Fibroblast of skin of left biceps (primary cell): ENCODE data around the gene CRHBP.
"Not testable (repeated sequence)": the region's sequence is repeated elsewhere in the genome, so short reads cannot be mapped to it uniquely, and the experiment has no call there.

Experiments used
- DNase-seq, 2 experiments: peaks; one replicate each; pipeline ENCODE4 v3.0.0-alpha.2; 2013; ENCODE audit warnings: low read depth in 2 of 2

Gene CRHBP

GRCh38 chr5:76952795-76953536 lies at the start of gene CRHBP:
CRHBP (plus strand) TSS chr5:76953045; CDS start chr5:76953135, 90 bp downstream.
- no peak for DNase-seq

- DNase-seq: no peak
Observed at GRCh38 chr5:76908166-76908565, 44.7 kb upstream of the CRHBP start.

- DNase-seq: not testable (repeated sequence)
Observed at GRCh38 chr5:76910344-76910933, 42.4 kb upstream of the CRHBP start.

GRCh38 chr5:76914671-76915070 lies 38.2 kb upstream of the CRHBP start:
- not testable (repeated sequence) for DNase-seq

GRCh38 chr5:76918539-76918938 lies 34.3 kb upstream of the CRHBP start:
- DNase-seq: no peak

GRCh38 chr5:76920491-76920890 lies 32.4 kb upstream of the CRHBP start:
- DNase-seq: no peak

- no peak for DNase-seq
Observed at GRCh38 chr5:76926329-76927105, 26.3 kb upstream of the CRHBP start.

- DNase-seq: no peak
Observed at GRCh38 chr5:76927961-76928360, 24.9 kb upstream of the CRHBP start.

GRCh38 chr5:76930083-76930482 lies 22.8 kb upstream of the CRHBP start:
- DNase-seq: no peak

GRCh38 chr5:76938177-76938576 lies 14.7 kb upstream of the CRHBP start:
- DNase-seq: no peak

GRCh38 chr5:76941000-76941399 lies 11.8 kb upstream of the CRHBP start:
- no peak for DNase-seq

- DNase-seq: no peak
Observed at GRCh38 chr5:76941442-76941841, 11.4 kb upstream of the CRHBP start.

- peak; percentile 5 to 10 for DNase-seq
Observed at GRCh38 chr5:76942581-76942980, 10.3 kb upstream of the CRHBP start.

GRCh38 chr5:76943006-76943405 lies 9.8 kb upstream of the CRHBP start:
- DNase-seq: no peak

GRCh38 chr5:76944638-76945037 lies 8.2 kb upstream of the CRHBP start:
- no peak for DNase-seq

GRCh38 chr5:76945238-76945637 lies 7.6 kb upstream of the CRHBP start:
- not testable (repeated sequence) for DNase-seq

- DNase-seq: no peak
Observed at GRCh38 chr5:76946090-76946489, 6.8 kb upstream of the CRHBP start.

GRCh38 chr5:76947082-76947503 lies 5.8 kb upstream of the CRHBP start:
- DNase-seq: no peak

- DNase-seq: no peak
Observed at GRCh38 chr5:76953551-76954382, 922 bp downstream of the CRHBP start.

- DNase-seq: no peak
Observed at GRCh38 chr5:76954383-76954763, 1.5 kb downstream of the CRHBP start.

- no peak for DNase-seq
Observed at GRCh38 chr5:76956033-76956432, 3.2 kb downstream of the CRHBP start.
